ENCODE measurements around the gene PATJ. TPM values are rescaled to one million over a fixed set of nuclear protein-coding genes. Genes with fewer than 3 reads are reported as not detected.

Gene PATJ
- total and polyA plus RNA-seq, 2 of the 13 experiments (the other 11 are each of a cell fraction or from before 2014, with no cell fraction given): 6.2 to 16.8 TPM

- TF ChIP-seq BCLAF1 (IDR thresholded peaks at IDR 0.05) (no peak), ZNF496 (CRISPR knock-in tag; IDR thresholded peaks at IDR 0.05; ENCODE audit: insufficient replicate concordance) (no peak), ZNF552 (CRISPR knock-in tag; IDR thresholded peaks at IDR 0.05; ENCODE audit: borderline replicate concordance) (no peak)
These were observed 42.1 kb upstream of the PATJ start (continued) for GRCh38 chr1:61699911-61700851.

- no peak for ATAC-seq
- Histone ChIP-seq H3K27ac (ENCODE audit: extremely low read length, insufficient read depth, low read length) (no peak overlapping the region), H3K9ac (ENCODE audit: insufficient read depth, low read depth, low read length) (no peak overlapping the region), H3K4me2 (ENCODE audit: low read depth, low read length) (no peak overlapping the region), H3K4me3 (replicated peaks in 1 of 3; ENCODE audit: insufficient read depth in 1 of 3, low read depth in 2 of 3, low read length in 3 of 3) (no peak overlapping the region), H3K79me2 (ENCODE audit: insufficient read depth, low read length) (no peaks in the 10 kb centered on the region), H4K20me1 (ENCODE audit: insufficient read depth, low read length) (no peaks in the 10 kb centered on the region), H2AFZ (ENCODE audit: low read length) (no peak overlapping the region), H3K9me3 (ENCODE audit: low read length) (no peaks in the 10 kb centered on the region), H3K27me3 (ENCODE audit: control insufficient read depth in 1 of 2, insufficient read depth in 2 of 2, low read length in 2 of 2) (no peaks in the 10 kb centered on the region), H3K4me1 (ENCODE audit: insufficient read depth, low read length) (peaks cover 5% of the 10 kb centered on the region), H3K36me3 (replicated peaks in 1 of 2; ENCODE audit: control insufficient read depth in 1 of 2, insufficient read depth in 2 of 2, low read length in 2 of 2) (peaks cover 7 to 44% of the 10 kb centered on the region in 2 experiments; a peak in 4 of 5 replicates)
- no peak for FAIRE-seq
- BruUV-seq (replicated peaks): no TSS peak
- TF ChIP-seq ZNF275 (CRISPR knock-in tag; IDR thresholded peaks at IDR 0.05; ENCODE audit: borderline replicate concordance): no peak
- TF ChIP-seq ZNF33B (CRISPR knock-in tag; IDR thresholded peaks at IDR 0.05): no peak
- TF ChIP-seq ZNF644 (CRISPR knock-in tag; IDR thresholded peaks at IDR 0.05; ENCODE audit: low read depth): no peak
- no peak for TF ChIP-seq ZNF12 (CRISPR knock-in tag; IDR thresholded peaks at IDR 0.05)
- TF ChIP-seq CEBPB (IDR thresholded peaks at IDR 0.05; ENCODE audit: borderline replicate concordance, low read depth, low read length): peak; percentile 51; the same call in 1 of the 2 replicates
- no peak for TF ChIP-seq GZF1 (CRISPR knock-in tag; IDR thresholded peaks at IDR 0.05)
- no peak for TF ChIP-seq TP53 (CRISPR knock-in tag; conservative IDR thresholded peaks at IDR 0.05)
- POLR2A ChIA-PET: no interaction called here
- DNase-seq (ENCODE audit: low spot score): no peak
- 97% methylated on average over 7 of the region's 7 CpGs for WGBS (ENCODE audit: low lambda C conversion rate)
- intact Hi-C loops (cut with micrococcal nuclease; ENCODE audit: unreplicated experiment): no loop called here
- CTCF ChIA-PET (ENCODE audit: low intra/inter-chr PET ratio, low total read pairs): no interaction called here
- in situ Hi-C loops (cut with HindIII; ENCODE audit: extremely low pct_ligation_motif_present, low pct_unique_long_range_greater_than_20kb): no loop called here
These were observed 33.0 kb upstream of the PATJ start for GRCh38 chr1:61708953-61709907.
